ES-I3 (cell line): ENCODE results near the gene NCOA6.
"Not testable (repeated sequence)": the region's sequence is repeated elsewhere in the genome, so short reads cannot be mapped to it uniquely, and the experiment has no call there.

ENCODE experiments used
- H3K36me3 ChIP-seq: 2 replicates; pipeline ENCODE4 v1.6.1; 2013; ENCODE audit warnings: mild to moderate bottlenecking, low read length, control low read depth, moderate library complexity; ENCODE audit not compliant: insufficient read depth
- H3K4me1 ChIP-seq: 2 replicates; pipeline ENCODE4 v1.6.1; 2013; ENCODE audit warnings: mild to moderate bottlenecking, control low read depth, low read length; ENCODE audit not compliant: insufficient read depth
- H3K9ac ChIP-seq: 2 replicates; pipeline ENCODE4 v1.6.1; 2013; ENCODE audit warnings: low read depth, mild to moderate bottlenecking, low read length, moderate library complexity
- H3K9me3 ChIP-seq: 2 replicates; pipeline ENCODE4 v1.6.1; 2013; ENCODE audit warnings: mild to moderate bottlenecking, low read length, moderate library complexity; ENCODE audit not compliant: control insufficient read depth, insufficient read depth

The NCOA6 gene

GRCh38 chr20:34744340-34744739 is 81.1 kb downstream of the NCOA6 start:
- H3K36me3 ChIP-seq, result no peaks in the 10 kb centered on the region; the same call in 1 of the 2 replicates
- no peaks in the 10 kb centered on the region for H3K9me3 ChIP-seq
- H3K9ac ChIP-seq, result no peak overlapping the region
- no peaks in the 10 kb centered on the region for H3K4me1 ChIP-seq

GRCh38 chr20:34743039-34743438 is 82.4 kb downstream of the NCOA6 start:
- Histone ChIP-seq H3K36me3 (no peaks in the 10 kb centered on the region; the same call in 1 of the 2 replicates), H3K9me3 (no peaks in the 10 kb centered on the region), H3K4me1 (no peaks in the 10 kb centered on the region), H3K9ac (no peak overlapping the region)

GRCh38 chr20:34736106-34736735 is 89.2 kb downstream of the NCOA6 start:
- no peaks in the 10 kb centered on the region for H3K36me3 ChIP-seq

GRCh38 chr20:34732523-34732922 is 92.9 kb downstream of the NCOA6 start:
- Histone ChIP-seq H3K9me3 (no peaks in the 10 kb centered on the region), H3K4me1 (no peaks in the 10 kb centered on the region), H3K9ac (no peak overlapping the region), H3K36me3 (no peaks in the 10 kb centered on the region)

More at GRCh38 chr20:34736106-34736735, 89.2 kb downstream of the NCOA6 start:
- Histone ChIP-seq H3K4me1 (no peaks in the 10 kb centered on the region), H3K9ac (no peak overlapping the region), H3K9me3 (no peaks in the 10 kb centered on the region)

GRCh38 chr20:34729416-34729815 is 96.0 kb downstream of the NCOA6 start:
- Histone ChIP-seq H3K9ac (no peak overlapping the region), H3K4me1 (no peaks in the 10 kb centered on the region), H3K36me3 (no peaks in the 10 kb centered on the region), H3K9me3 (no peaks in the 10 kb centered on the region)

- Histone ChIP-seq H3K36me3 (no peaks in the 10 kb centered on the region), H3K9ac (no peak overlapping the region), H3K9me3 (no peaks in the 10 kb centered on the region), H3K4me1 (no peaks in the 10 kb centered on the region)
Measured at GRCh38 chr20:34724172-34724571, 101.3 kb downstream of the NCOA6 start.

GRCh38 chr20:34722560-34722959 is 102.9 kb downstream of the NCOA6 start:
- not testable (repeated sequence) for H3K9me3 ChIP-seq, H3K4me1 ChIP-seq, H3K36me3 ChIP-seq, H3K9ac ChIP-seq

- H3K9me3 ChIP-seq, result no peaks in the 10 kb centered on the region
- H3K4me1 ChIP-seq, result no peaks in the 10 kb centered on the region
- no peak overlapping the region for H3K9ac ChIP-seq
- H3K36me3 ChIP-seq, result peaks cover 3% of the 10 kb centered on the region; the same call in 1 of the 2 replicates
Measured at GRCh38 chr20:34720266-34720665, 105.2 kb downstream of the NCOA6 start.

- not testable (repeated sequence) for H3K36me3 ChIP-seq, H3K9me3 ChIP-seq, H3K4me1 ChIP-seq, H3K9ac ChIP-seq
Measured at GRCh38 chr20:34719242-34720017, 106.0 kb downstream of the NCOA6 start.

- no peaks in the 10 kb centered on the region for H3K4me1 ChIP-seq
- H3K36me3 ChIP-seq, result peaks cover 4% of the 10 kb centered on the region; the same call in 1 of the 2 replicates
- no peak overlapping the region for H3K9ac ChIP-seq
Measured at GRCh38 chr20:34717230-34718095, 108.0 kb downstream of the NCOA6 start.

GRCh38 chr20:34716921-34717229 is 108.6 kb downstream of the NCOA6 start:
- peaks cover 4% of the 10 kb centered on the region; the same call in 1 of the 2 replicates for H3K36me3 ChIP-seq
- H3K9me3 ChIP-seq, result no peaks in the 10 kb centered on the region
- no peak overlapping the region for H3K9ac ChIP-seq
- no peaks in the 10 kb centered on the region for H3K4me1 ChIP-seq

More at GRCh38 chr20:34717230-34718095, 108.0 kb downstream of the NCOA6 start:
- H3K9me3 ChIP-seq, result no peaks in the 10 kb centered on the region

- H3K4me1 ChIP-seq, result no peaks in the 10 kb centered on the region
- peaks cover 4% of the 10 kb centered on the region; the same call in 1 of the 2 replicates for H3K36me3 ChIP-seq
- no peaks in the 10 kb centered on the region for H3K9me3 ChIP-seq
- no peak overlapping the region for H3K9ac ChIP-seq
Measured at GRCh38 chr20:34715384-34715783, 110.1 kb downstream of the NCOA6 start.

GRCh38 chr20:34713944-34714515 is 111.4 kb downstream of the NCOA6 start:
- not testable (repeated sequence) for H3K4me1 ChIP-seq, H3K36me3 ChIP-seq, H3K9ac ChIP-seq, H3K9me3 ChIP-seq

- no peaks in the 10 kb centered on the region for H3K9me3 ChIP-seq
- no peak overlapping the region for H3K9ac ChIP-seq
- no peaks in the 10 kb centered on the region for H3K4me1 ChIP-seq
- peaks cover 4% of the 10 kb centered on the region; the same call in 1 of the 2 replicates for H3K36me3 ChIP-seq
Measured at GRCh38 chr20:34713194-34713943, 112.1 kb downstream of the NCOA6 start.
